Activated CD4-positive, alpha-beta T cell treated with anti-CD3 and anti-CD28 coated beads, Interleukin-2, amount 50 U/mL, for 48 hours (primary cell): ENCODE measurements around the gene RNU2-63P.
"Not testable (repeated sequence)": the region's sequence is repeated elsewhere in the genome, so short reads cannot be mapped to it uniquely, and the experiment has no call there.

Experiments
- DNase-seq, 2 experiments: peaks; one replicate each; pipeline ENCODE4 v3.0.0-alpha.2; 2020

RNU2-63P gene

DNA sequence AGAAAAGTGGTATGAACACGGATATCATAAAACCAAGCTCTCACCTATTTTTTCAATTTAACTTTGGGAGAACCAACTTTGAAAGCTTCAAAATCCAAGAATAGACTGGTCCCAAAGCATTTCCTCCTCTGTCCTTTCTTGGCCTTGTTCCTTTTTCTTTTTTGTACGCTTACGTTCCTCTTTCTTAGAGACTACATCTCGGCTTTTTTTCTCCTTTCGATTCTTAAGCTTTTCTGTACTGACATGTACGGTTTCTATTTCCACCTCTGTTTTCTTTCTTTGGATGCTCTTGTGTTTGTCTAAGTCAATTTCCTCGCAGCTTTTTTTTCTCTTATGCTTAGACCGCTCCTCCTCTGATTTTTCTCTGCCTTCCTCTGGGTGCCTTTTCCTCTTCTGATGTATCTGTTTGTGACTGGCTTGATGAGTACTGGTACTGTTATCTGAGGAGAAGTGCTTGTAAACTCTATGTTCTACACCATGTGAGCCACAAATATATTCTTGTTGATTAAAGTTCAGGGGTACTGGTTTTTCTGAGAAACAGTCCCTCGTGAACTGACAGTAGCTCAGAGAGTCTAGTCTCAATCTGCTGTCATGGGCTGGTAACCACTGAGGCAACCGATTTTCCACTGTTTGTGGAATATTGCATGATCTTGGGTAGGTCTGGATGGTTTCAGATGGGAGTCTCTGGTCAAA is 11.5 kb upstream of the RNU2-63P start:
- no peak for DNase-seq

DNA sequence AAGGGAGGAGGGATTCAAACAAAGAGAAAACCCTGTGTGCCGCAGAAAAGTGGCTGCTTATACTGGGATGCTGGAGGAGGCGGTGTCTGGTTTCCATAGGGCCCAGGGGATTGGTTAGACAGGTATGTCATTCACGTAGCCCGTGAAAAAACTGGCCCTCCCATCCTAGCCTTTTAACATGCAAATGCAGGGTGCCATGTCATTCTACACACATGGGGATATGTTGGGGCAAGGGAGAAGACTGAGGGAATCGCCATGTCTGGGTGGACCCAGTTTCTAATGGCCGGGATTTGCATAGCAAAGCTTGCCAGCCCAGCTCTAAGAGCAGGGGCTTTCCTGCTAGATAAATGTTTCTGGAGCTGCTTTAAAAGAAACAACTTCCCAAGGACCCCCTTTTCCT is 8.2 kb upstream of the RNU2-63P start:
- no peak for DNase-seq

DNA sequence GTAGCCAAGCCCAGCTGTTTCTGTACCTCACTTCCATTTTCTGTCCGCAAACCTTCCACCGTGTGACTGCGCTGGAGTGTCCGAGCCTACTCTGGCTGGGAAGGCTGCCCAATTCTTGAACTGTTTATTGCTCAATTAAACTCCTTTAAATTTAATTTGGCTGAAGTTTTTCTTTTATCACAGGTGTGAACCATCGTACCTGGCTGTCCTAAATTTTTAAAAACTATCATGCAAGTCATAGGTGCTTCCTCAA is 6.2 kb upstream of the RNU2-63P start:
- no peak for DNase-seq

DNA sequence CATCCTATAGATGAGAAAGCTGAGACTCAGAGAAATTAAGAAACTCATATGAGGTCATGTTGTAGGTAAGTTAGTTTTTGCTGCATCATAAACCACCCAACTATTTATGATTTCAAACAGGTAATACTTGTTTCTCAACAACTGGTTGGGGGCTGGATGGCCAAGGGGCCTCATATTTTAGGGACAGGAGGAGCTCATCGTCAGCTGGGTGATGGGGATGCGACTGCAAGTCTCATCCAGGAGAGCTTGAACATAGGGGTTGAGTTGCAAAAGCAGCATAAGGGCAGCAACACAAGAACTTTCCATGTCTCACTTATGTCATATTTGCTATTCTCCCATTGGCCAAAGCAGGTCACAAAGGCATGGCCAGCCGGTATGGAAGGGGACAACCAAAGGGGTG is 3.6 kb upstream of the RNU2-63P start:
- DNase-seq, result no peak

DNA sequence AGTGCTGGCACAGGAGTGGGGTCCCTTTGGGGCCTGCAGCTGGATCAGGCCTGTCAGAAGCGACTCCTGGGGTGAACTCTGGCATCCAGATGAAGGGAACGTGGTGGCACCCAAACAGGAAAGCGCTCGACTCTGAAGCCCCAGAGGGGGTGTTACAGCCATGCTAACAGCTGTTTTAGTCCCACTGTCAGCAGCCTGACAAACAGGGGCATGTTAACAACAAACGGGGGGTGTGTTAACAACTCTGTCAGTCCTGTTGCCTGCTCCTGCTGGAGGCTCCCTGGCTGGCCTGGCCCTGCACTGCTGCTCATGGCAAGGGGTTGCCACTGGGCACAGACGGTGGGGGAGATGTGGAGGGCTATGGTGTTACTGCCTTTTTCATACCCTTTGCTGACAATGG is 2.6 kb upstream of the RNU2-63P start:
- no peak for DNase-seq

DNA sequence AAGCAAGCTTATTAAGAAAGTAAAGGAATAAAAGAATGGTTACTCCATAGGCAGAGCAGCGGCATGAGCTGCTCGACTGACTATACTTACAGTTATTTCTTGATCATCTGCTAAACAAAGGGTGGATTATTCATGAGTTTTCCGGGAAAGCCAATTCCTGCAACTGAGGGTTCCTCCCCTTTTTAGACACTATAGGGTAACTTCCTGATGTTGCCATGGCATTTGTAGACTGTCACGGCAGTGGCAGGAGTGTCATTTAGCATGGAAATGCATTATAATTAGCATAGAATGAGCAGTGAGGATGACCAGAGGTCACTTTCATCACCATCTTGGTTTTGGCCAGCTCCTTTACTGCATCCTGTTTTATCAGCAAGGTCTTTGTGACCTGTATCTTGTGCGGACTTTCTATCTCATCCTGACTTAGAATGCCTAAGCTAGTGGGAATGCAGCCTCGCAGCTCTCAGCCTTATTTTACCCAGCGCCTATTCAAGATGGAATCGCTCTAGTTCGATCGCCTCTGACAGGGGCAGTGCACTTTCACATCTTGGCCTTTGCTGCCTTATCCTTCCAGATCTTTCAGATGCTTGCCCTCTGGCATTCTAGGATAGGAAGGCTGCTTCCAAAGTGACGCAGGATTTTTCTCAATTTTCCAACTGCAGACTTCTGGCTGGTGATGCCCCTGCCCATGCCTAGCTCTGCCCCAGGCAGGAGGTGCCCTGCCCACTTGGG is 1.9 kb upstream of the RNU2-63P start:
- DNase-seq, result not testable (repeated sequence)

DNA sequence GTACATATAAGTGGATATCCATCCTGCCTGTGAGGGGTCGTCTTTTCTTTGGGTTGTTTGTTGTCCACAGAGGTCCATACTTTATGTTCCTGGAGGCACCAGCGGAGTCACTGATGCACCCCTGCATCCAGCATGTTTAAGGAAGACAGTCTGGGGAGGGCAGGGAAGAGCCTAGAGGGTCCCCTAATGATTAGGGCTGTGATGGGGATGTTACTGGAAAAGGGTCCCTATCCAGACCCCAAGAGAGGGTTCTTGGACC is 1.4 kb upstream of the RNU2-63P start:
- not testable (repeated sequence) for DNase-seq

DNA sequence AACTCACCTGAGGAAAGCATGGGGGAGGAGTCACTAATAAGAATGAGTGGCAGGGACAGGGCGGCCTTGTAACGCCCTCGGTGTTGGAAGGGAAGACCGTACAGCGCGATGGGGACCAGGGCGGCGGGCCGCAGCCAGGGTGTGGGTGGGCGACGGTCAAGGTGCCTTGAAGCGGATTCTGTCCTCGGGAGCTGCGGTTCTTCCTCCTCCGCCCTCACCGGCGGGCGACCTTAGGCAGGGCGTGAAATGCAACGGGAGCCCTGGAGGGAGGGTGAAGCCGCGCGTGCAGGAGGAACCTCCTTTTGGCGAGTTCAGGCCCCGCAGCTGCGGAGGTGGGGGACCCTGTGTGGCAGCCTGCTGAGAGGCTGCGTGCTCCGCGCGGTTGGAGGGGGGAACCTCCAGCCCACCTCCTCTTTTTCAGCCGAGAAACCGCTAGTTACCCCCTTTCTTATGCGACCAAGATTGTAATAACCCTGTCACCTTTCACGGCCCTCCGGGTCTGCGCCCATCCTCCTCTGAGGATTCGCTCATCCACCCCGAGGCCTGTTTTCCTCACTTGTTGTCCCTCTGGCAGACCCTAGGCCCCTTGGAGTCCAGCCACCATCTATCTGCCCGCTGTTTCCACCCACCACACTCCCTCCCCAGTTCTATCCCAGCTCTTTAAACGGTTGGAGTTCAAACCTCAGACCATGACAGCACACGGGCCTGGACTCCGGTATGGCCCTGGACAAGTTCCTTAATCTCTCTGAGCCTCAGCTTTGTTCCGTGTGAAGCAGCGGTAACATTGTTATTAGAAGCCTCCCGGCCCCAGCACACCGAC is 823 bp upstream of the RNU2-63P start:
- DNase-seq, result no peak

DNA sequence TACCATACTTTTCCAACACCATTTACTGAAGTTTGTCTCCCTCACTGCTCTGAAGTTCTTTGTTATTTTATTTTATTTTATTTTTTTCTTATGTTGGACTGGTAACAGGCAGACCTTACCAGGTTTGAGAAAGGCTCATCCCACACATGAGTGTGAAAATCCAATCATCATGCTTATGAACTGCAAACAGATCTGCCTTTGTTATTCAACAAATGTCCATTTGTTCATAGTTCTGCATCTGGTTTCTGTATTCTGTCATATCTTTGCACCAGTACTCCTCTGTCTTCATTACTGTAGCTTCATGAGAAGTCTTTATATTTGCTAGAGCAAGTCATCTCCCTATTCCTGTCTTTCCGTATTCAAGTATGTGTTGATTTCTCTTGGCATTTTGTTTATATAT is 5.3 kb downstream of the RNU2-63P start:
- DNase-seq, result no peak

DNA sequence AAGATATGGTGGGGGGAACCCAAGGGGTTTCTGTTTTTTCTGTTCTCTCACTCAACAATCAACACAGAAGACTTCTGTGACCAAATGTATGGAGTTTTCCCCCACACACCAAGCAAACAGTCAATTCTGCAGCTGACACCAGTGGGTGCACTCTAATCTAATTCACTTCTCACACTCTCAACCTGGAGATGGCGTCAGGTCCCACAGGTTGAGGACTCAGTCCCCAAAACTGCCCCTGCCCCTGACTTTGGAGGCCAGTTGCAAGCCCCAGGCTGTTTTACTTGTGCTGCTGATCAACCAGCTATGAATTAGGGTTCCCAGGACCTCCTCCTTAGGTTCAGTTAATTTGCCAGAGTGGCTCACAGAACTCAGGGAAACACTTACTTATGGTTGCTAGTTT is 6.2 kb downstream of the RNU2-63P start:
- DNase-seq, result no peak

DNA sequence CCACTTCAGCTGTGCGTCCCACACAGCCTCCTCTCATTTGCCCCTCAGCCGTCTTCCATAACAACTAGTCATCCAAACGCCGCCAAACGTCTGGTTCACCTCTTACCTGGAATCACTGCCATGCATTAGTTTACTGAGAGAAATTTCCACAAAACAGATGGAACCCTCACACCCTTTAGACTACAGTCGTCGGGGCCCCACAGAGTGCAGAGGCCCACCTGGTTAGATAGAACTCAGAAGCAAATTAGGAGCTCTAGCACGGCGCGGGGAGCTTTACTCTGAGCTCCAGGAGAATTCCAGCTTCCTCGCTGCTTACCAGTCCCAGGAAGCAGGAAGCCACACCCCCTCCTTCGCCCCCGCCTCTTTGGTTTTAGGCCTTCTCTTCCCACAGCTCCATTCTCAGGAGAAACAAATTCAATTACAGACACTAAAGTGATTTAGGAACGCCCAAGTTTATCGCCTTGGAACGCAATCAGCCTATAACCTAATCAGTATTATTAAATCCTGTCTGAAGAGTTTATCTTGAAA is 9.4 kb downstream of the RNU2-63P start:
- DNase-seq, result no peak

DNA sequence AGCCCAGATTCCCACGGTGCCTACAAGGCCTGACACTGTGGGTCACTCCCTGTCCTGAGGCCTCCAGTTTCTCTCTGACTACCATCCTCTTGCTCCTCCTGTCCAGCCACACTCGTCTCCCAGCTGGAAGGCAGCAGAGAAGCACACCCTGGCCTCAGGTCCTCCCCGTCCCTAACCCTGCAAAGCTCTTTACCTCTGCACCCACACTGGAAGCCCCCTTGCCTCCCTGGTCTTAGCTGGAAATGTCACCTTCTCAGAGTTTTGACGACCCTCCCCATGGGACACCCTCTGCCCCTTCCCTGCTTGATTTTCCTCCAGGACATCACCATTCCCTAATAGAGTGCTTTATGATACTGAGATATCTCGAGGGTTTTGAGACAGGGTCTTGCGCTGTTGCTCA is 10.6 kb downstream of the RNU2-63P start:
- no peak for DNase-seq

DNA sequence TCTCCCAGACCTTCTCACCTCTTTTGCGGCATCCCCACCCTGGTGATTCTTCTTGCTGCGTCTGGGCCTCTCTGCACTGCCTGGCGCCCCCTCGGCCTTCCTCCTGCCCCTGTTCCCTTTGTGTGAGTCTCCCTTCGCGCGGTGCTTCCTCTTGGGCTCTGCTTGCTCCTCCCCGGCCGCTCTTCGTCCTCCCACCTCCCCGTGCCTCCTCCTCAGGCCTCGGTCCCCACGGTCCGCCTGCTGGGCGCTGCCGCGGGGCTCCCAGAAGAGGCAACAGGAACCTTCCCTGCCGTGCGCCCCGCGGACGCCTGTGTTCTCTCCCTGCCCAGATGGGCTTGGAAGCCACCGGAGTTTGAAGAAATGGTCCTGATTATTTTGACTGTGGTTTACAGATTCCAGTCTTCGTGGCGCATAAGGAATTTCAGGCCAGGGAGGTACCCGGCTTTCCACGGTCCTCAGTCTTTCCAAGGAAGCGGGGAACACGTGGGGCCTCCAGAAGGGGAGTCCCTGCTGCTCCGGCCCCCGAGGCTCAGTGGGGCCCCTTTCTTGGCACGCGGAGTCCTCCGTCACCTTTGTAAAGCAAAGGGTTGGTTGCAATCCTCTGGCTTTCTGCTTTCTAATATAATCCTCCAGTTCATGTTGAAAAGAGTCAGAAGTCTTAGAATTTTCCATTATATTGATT is 13.1 kb downstream of the RNU2-63P start:
- DNase-seq, result no peak

DNA sequence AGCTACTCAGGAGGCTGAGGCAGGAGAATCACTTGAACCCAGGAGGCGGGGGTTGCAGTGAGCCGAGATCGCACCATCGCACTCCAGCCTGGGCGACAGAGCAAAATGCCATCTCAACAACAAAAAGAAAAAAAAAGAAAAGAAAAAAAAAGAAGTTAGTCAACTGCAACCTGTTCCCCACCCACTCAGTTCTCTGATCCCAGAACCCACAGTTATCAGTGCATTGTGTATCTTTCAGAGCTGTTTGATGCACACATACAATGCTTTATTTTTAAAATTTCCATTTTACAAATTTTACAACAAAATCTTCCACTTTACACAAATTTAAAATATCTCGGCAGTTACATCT is 14.0 kb downstream of the RNU2-63P start:
- no peak for DNase-seq

DNA sequence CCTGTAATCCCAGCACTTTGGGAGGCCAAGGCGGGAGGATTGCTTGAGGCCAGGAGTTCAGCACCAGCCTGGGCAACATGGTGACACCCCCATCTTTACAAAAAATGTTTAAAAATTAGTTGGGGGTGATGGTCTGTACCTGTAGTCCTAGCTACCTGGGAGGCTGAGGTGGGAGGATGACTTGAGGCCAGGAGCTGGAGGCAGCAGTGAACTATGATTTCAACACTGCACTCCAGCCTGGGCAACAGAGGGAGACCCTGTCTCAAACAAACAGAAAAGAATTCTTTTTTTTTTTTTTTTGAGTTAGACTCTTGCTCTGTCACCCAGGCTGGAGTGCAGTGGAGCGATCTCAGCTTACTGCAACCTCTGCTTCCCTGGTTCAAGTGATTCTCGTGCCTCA is 15.9 kb downstream of the RNU2-63P start:
- not testable (repeated sequence) for DNase-seq

DNA sequence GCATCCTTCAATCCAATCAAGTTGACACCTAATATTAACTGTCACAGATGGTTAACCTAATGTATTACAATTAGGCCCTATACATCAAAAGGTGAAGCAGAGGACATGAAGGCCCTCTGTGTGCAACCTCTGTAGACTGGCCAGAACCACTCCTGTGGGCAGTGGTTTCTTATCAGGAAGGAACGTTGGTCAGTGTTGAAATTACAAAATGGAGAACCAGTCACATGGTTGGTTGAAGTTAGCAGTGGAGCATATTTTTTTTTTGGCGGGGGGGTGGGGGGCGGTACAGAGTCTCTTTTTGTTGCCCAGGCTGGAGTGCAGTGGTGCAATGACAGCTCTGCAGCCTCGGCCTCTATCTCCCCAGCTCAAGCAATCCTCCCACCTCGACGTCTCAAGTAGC is 19.8 kb downstream of the RNU2-63P start:
- no peak for DNase-seq

DNA sequence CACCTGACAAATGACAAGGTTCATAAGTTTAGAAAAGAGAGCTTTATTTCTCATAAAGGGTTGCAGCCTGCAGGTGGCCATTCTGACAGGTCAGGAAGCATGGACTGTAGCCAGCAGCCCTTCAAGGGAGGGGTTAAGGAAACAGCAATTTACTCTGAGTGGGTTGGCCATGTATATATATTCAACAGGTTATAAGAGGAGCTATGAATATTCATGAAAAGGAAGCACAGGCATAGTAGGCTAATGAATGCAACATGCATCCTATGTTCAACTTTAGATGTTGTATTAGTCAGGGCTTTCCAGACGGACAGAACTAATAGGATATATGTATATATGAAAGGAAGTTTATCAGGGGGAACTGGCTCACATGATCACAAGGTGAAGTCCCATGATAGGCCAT is 20.6 kb downstream of the RNU2-63P start:
- no peak for DNase-seq

DNA sequence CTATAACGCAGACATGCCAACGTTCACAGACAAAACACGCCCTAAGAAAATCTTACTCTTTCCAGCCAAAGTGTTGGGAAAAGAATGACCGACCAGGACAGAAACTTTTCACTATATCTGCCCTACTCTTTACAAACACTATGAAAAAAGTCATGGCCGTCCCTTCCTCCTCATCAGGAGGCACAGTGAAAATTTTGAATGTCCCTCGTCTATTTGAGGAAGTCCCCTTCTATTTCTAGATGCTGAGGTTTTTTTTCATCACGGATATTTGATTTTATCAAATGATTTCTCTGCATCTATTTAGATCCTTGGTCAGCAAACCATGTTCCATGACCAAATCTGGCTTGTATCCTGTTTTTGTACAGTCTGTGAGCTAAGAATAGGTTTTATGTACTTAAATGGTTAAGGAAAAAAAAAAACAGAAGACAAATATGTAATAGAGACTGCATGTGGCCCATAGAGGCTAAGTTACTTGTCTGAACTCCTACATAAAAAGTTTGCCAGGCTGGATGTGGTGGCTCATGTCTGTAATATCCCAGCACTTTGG is 22.0 kb downstream of the RNU2-63P start:
- DNase-seq, result not testable (repeated sequence)

DNA sequence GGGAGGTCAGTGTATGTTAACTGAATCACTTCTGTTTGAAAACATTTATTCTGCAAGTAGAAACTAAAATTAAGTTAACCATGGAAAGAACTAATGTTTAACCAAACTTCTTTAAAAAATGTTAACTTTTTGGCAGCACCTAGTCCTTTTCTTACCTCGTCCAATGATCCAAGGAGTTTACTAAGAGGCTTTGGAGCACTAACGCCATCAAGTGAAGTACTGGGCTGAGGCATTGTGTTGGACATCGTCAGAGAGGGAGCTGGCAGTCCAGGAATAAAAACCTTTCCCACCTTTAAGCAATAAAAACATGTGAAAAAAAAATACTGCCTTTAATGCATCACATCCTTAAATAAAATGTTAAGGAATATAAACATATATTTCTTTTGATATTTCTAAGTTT is 23.8 kb downstream of the RNU2-63P start:
- not testable (repeated sequence) for DNase-seq

DNA sequence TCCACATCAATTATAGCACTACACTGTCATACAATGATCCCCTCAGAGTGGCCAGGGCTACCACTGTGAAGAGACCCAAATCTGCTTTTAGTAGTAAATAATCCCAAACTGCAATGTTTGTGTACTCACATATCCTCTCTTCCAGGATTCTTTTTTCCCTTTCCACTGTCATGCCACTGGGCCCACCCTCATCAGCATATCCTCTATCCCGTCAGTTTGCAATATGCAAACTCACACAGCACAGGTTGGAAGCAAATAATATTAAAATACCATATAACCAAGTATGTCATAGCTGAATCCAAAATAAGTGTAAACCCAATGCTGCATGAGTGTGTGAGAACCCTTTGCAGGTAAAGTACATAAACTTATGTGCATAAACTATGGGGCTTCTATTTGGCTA is 28.9 kb downstream of the RNU2-63P start:
- DNase-seq, result not testable (repeated sequence)

DNA sequence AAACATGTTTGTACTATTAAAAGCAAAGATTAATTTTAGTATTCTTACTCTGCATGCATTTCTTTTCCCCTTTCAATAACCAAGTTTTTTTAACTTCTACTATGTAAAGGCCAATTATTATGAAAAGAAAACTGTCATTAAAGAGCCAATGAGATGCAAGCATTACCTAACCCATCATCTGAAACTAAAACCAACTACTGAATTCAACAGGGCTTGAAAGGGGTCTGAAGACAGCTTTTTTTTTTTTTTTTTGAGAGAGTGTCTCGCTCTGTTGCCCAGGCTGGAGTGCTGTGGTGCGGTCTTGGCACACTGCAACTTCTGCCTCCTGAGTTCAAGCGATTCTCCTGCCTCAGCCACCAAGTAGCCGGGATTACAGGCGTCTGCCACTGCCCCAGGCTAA is 30.4 kb downstream of the RNU2-63P start:
- DNase-seq, result not testable (repeated sequence)

DNA sequence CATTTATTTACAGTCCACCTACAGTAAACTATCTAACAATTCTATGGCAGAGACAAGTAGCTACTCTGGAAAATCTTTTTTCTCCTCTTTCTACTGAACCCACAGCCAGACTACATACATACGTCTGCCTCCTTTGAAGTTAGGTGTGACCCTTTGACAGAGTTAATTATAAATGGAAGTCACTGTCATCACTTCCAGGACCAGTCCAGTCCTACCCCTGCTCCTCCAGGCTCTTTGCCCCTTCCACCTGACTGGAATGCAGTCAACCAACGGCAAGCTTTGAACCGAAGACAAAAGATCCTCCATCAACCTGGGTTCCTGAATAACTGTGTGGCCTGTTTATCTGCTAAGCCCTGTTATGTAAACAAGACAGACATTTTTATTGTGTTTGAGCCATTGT is 35.2 kb downstream of the RNU2-63P start:
- DNase-seq, result not testable (repeated sequence)

DNA sequence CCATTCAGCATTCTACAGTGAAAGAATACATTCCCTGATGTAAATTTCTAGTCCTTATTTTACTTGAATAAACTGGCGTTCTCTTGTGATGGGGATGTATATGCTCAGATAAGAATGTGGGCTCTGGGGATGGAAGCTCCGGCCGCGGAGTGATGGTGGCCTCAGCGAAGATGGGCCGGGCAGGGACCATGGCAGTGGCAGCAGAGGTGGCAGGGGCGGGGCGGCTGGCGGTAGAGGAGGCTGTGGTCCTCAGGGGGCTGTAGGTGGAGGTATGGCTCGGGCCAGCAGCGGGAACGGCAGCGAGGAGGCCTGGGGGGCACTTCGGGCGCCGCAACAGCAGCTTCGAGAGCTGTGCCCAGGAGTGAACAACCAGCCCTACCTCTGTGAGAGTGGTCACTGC is 44.0 kb downstream of the RNU2-63P start:
- DNase-seq, result not testable (repeated sequence)
